MG63 (cell line): ENCODE data around the gene JAML. TPM values are rescaled to one million over a fixed set of nuclear protein-coding genes. Genes with fewer than 3 reads are reported as not detected.

Experiments used
- DNase-seq: peaks from one replicate; pipeline ENCODE4 v3.0.0-alpha.2; 2020
- H3K27me3 ChIP-seq: fragments of 250-450 bp; sonication (Bioruptor Pico); 2 replicates; pipeline ENCODE4 v1.5.1; 2020; ENCODE audit warnings: mild to moderate bottlenecking, moderate library complexity
- H3K36me3 ChIP-seq: fragments of 250-450 bp; sonication (Bioruptor Pico); 2 replicates; pipeline ENCODE4 v1.5.1; 2020; ENCODE audit warnings: mild to moderate bottlenecking, moderate library complexity
- H3K4me3 ChIP-seq: fragments of 250-450 bp; sonication (Bioruptor Pico); 2 replicates; pipeline ENCODE4 v1.5.1; 2020; ENCODE audit warnings: mild to moderate bottlenecking, moderate library complexity
- H3K9me3 ChIP-seq: fragments of 250-450 bp; sonication (Bioruptor Pico); 2 replicates; pipeline ENCODE4 v1.5.1; 2020; ENCODE audit warnings: mild to moderate bottlenecking, moderate library complexity
- total RNA-seq: library from RNA; depleted of rRNA; stranded (reverse); fragments of >200 nt; shearing (Covaris generic); gene quantifications from 2 replicates; pipeline ENCODE4 v1.2.3, GENCODE V29; 2014; ENCODE audit warnings: low replicate concordance

JAML gene
- total RNA-seq, 1 experiment from 2014 or later: not detected

- DNase-seq: no peak
- Histone ChIP-seq H3K27me3 (no peaks in the 10 kb centered on the region; the same call in 1 of the 2 replicates), H3K36me3 (no peaks in the 10 kb centered on the region), H3K4me3 (no peak overlapping the region), H3K9me3 (no peaks in the 10 kb centered on the region)
Measured at GRCh38 chr11:118170231-118170630, 54.6 kb downstream of the JAML start.

DNA sequence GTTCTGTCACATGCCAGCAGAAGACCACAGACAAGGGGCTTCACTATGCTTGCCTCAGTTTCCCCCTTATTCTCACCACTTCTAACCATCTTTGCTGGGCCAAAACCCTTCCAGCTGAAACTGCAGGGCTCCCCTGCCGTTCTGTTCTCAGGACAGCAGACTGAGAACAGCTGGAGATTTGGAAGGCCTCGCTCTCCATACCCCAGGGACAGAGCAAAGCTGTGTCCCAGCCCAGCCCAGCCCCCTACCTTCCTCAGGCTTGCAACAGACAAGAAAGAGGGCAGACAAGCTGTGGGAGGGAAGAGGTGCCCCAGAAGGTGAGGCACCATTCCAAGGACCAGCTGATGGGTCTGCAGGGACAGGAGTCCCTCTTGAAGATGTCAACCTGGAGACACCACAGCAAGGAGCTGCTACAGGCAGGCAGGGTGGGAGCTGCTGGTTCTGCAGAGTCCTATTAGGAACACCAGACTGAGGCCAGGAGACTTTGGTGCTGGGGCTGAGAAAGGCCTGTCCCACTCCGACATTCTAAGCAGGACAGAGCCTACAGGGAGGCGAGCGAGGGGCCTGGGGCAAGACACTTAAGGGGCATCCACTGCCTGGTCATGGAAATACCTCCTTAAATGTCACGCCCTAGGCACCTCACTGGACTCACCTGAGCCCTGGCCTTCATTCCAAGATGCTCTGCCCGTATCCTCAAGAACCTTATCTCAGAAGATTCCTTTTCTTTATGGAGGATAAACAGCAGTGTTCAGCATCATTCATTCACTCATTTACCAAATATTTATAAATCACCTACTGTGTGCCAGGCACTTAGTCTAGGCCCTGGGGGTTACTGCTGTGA is 55.3 kb downstream of the JAML start:
- no peak for DNase-seq
- Histone ChIP-seq H3K9me3 (no peaks in the 10 kb centered on the region), H3K4me3 (no peak overlapping the region), H3K27me3 (no peaks in the 10 kb centered on the region; the same call in 1 of the 2 replicates), H3K36me3 (no peaks in the 10 kb centered on the region)

DNA sequence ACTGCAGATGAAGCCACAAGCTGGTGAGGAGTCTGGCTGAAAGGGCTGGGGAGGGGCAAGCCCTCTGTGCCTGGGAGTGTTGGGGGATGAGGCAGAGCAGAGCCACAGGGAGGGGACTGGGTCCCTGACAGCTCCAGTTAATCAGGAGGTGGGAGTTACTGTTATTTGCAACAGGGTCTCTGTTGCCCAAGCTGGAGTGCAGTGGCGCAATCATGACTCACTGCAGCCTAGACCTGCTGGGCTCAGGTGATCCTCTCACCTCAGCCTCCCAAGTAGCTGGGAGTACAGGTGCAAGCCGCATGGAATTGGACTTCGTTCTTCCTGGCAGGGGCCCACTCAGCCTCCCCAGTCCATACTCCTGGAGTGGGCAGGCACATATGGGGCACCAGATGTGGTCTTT is 56.1 kb downstream of the JAML start:
- H3K9me3 ChIP-seq: no peaks in the 10 kb centered on the region
- H3K36me3 ChIP-seq: no peaks in the 10 kb centered on the region
- H3K27me3 ChIP-seq: no peaks in the 10 kb centered on the region; the same call in 1 of the 2 replicates

DNA sequence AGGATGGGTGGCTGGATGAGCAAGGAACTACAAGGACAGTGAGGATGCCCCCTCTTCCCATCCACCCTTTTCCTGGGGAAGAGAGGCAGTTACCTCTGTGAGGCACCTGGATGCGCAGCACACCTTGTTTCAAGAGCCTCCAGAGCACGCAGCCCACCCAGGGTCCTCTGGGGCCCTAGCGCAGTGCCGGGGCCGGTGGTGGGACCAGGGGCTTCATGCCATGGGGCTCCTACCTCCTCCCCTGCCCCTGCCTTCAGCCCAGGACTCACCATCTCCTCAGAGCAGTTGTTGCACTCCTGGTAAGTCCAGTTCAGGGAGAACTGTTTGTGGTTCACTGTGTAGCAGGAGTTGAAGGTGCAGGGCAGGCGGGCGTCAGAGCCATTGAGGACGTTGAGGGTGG is 56.5 kb downstream of the JAML start:
- H3K36me3 ChIP-seq: no peaks in the 10 kb centered on the region
- H3K27me3 ChIP-seq: no peaks in the 10 kb centered on the region; the same call in 1 of the 2 replicates

More for the DNA sequence above, 56.1 kb downstream of the JAML start:
- no peak for DNase-seq
- H3K4me3 ChIP-seq: no peak overlapping the region

GRCh38 chr11:118167906-118168305 is 56.9 kb downstream of the JAML start:
- Histone ChIP-seq H3K36me3 (no peaks in the 10 kb centered on the region), H3K4me3 (no peak overlapping the region), H3K9me3 (no peaks in the 10 kb centered on the region), H3K27me3 (no peaks in the 10 kb centered on the region; the same call in 1 of the 2 replicates)
- DNase-seq: no peak

More for the DNA sequence above, 56.5 kb downstream of the JAML start:
- Histone ChIP-seq H3K4me3 (no peak overlapping the region), H3K9me3 (no peaks in the 10 kb centered on the region)
- DNase-seq: no peak

GRCh38 chr11:118167253-118167652 is 57.6 kb downstream of the JAML start:
- Histone ChIP-seq H3K36me3 (no peaks in the 10 kb centered on the region), H3K9me3 (no peaks in the 10 kb centered on the region), H3K27me3 (no peaks in the 10 kb centered on the region; the same call in 1 of the 2 replicates), H3K4me3 (no peak overlapping the region)
- no peak for DNase-seq

DNA sequence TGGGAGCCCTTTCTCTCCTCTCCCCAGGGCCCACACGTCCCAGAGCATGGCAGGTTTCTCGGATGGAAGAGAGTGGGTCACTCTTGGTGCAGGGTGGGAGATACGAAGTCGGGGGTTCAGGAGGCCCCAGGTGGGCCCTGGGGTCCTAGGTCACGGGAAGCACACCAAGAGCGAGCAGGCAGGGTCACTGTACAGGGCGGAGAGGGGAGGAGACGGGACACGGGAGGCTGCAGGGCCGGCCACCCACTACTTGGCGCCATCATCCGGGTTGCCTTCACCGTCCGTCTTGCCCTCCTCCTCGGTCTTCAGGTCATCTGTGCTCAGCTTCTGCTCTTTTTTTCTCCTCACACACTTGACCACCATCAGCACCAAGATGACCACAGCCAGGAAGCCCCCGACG is 58.2 kb downstream of the JAML start:
- H3K4me3 ChIP-seq: no peak overlapping the region
- H3K27me3 ChIP-seq: no peaks in the 10 kb centered on the region; the same call in 1 of the 2 replicates
- DNase-seq: no peak
- no peaks in the 10 kb centered on the region for H3K36me3 ChIP-seq
- H3K9me3 ChIP-seq: no peaks in the 10 kb centered on the region

DNA sequence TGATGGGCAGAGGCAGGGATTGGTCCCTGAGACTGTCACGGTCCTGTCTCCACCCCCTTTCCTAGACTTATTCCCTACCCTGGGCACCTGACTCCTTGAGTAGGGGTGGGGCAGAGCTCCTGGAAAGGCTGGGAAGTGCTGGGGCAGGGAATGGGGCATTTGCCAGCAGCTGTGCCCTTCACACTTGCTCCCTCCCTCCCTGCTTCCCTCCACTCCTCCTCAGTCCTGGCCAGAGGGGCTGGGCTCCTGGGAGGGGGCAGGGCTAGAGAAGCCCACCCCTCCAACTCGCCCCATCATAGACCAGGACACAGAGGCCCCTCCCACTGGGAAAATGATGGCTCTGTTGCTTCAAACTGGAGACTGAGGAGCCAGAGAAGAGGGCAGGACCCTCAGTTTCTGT is 59.9 kb downstream of the JAML start:
- Histone ChIP-seq H3K27me3 (no peaks in the 10 kb centered on the region), H3K36me3 (no peaks in the 10 kb centered on the region), H3K9me3 (no peaks in the 10 kb centered on the region), H3K4me3 (no peak overlapping the region)
- no peak for DNase-seq

- DNase-seq: no peak
Measured at GRCh38 chr11:118163494-118163893, 61.3 kb downstream of the JAML start.

DNA sequence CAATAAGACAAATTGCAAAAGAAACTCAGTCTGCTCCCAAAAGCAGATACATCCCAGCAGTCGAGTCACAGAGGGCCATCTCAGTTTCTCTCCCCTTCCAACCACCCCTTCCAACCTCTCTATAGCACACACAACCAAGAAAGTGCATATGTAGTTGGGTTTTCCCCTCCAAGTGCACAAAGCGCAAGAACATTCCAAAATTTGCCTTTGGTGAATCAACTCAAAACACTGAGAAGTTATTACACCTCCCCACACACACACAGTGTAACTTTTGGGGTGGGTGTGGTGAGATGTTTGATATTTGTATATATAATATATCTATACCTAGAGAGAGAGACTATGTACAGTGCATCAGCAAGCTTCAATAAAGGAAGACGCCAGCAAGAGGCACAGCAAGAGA is 62.0 kb downstream of the JAML start:
- H3K36me3 ChIP-seq: no peaks in the 10 kb centered on the region
- DNase-seq: no peak
- H3K4me3 ChIP-seq: no peak overlapping the region
- H3K27me3 ChIP-seq: no peaks in the 10 kb centered on the region
- H3K9me3 ChIP-seq: no peaks in the 10 kb centered on the region

More at GRCh38 chr11:118163494-118163893, 61.3 kb downstream of the JAML start:
- Histone ChIP-seq H3K27me3 (no peaks in the 10 kb centered on the region), H3K9me3 (no peaks in the 10 kb centered on the region), H3K36me3 (no peaks in the 10 kb centered on the region), H3K4me3 (no peak overlapping the region)

GRCh38 chr11:118161786-118162185 is 63.0 kb downstream of the JAML start:
- Histone ChIP-seq H3K9me3 (no peaks in the 10 kb centered on the region), H3K36me3 (no peaks in the 10 kb centered on the region), H3K4me3 (no peak overlapping the region), H3K27me3 (0 out of 2 replicates have a peak, but pooled peaks cover under 1% of the 10 kb centered on the region)
- no peak for DNase-seq

- Histone ChIP-seq H3K9me3 (no peaks in the 10 kb centered on the region), H3K27me3 (peaks cover 14% of the 10 kb centered on the region; the same call in 1 of the 2 replicates), H3K4me3 (no peak overlapping the region), H3K36me3 (no peaks in the 10 kb centered on the region)
- no peak for DNase-seq
Measured at GRCh38 chr11:118157186-118157895, 67.5 kb downstream of the JAML start.

DNA sequence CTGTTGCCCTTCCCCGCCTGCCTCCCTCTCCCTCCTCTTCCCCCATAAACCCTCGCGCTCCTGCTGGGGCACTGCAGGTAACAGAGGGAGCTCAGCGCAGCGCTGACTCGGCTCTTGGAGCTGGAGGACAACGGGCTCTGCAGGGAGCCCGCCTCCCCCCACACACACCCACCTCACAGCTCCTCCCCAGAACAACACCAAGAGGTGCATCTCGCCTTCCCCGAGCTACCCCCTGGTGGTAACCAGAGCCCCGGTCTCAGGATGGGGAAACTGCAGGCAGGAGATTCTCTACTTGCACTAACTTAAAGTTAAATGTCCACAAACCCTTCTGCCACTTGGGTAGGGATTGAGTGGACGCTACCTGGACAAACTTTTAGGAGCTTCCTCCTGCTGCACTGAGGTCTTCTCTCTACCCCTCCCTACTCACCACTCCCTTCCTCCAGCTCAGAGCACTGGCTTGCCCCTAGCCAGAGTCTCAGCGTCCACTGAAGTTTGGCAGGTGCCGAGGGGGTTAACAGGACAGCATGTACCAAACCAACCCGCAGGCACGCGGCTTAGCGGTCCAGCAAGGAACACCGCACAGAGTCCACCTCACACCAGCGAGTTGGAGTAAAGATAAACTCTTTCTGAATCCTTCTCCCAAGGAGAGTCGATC is 68.2 kb downstream of the JAML start:
- no peaks in the 10 kb centered on the region for H3K36me3 ChIP-seq
- H3K4me3 ChIP-seq: no peak overlapping the region
- H3K9me3 ChIP-seq: no peaks in the 10 kb centered on the region
- peaks cover 14% of the 10 kb centered on the region; the same call in 1 of the 2 replicates for H3K27me3 ChIP-seq
- no peak for DNase-seq

- no peaks in the 10 kb centered on the region for H3K9me3 ChIP-seq
- peaks cover 14% of the 10 kb centered on the region; the same call in 1 of the 2 replicates for H3K27me3 ChIP-seq
- H3K36me3 ChIP-seq: no peaks in the 10 kb centered on the region
- DNase-seq: no peak
- H3K4me3 ChIP-seq: no peak overlapping the region
Measured at GRCh38 chr11:118155776-118156530, 68.9 kb downstream of the JAML start.

DNA sequence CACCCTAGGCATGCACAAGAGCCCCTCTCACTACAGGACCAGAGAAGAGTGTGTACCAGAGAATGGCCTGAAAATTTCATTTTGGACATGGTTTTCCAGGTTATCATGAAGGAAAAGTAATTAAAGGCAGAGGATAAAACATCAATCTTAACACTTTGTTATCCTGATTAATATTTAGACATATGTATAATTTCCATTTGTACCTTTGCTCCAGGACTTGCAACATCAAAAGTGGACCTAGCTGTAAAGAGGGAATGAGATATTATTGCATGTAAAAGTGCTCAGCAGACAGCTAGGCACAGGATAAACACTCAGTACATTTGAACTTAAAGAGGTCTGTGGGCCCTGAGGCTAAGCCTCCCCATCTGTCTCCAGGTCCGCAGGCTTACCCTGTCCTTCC is 70.2 kb downstream of the JAML start:
- H3K9me3 ChIP-seq: no peaks in the 10 kb centered on the region
- no peaks in the 10 kb centered on the region for H3K36me3 ChIP-seq
- no peak overlapping the region for H3K4me3 ChIP-seq
- peaks cover 14% of the 10 kb centered on the region; the same call in 1 of the 2 replicates for H3K27me3 ChIP-seq
- DNase-seq: no peak

DNA sequence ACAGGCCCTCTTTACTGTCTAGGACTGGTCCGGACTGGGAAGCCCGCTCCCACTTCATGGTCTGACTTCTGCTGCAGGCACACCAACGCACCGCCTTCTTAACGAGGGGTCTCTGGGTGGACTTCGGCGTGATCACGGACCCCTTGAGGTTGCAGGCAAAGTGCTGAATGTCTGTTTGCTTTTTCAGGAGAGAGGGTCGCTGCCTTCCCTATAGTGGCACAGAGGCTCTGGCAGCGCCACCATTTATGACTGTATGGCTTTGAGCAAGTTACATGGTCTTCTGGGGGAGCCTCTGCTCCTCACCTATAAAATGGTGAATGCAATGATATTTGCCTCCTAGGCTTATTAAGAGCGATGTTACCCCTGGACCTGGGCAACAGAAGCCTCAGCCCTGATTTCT is 70.8 kb downstream of the JAML start:
- no peaks in the 10 kb centered on the region for H3K9me3 ChIP-seq
- no peaks in the 10 kb centered on the region for H3K36me3 ChIP-seq
- peaks cover 14% of the 10 kb centered on the region; the same call in 1 of the 2 replicates for H3K27me3 ChIP-seq
- no peak for DNase-seq
- H3K4me3 ChIP-seq: no peak overlapping the region
